ENCODE results near the gene CCNG1. TPM values are rescaled to one million over a fixed set of nuclear protein-coding genes. Genes with fewer than 3 reads are reported as not detected.
"Not testable (repeated sequence)": the region's sequence is repeated elsewhere in the genome, so short reads cannot be mapped to it uniquely, and the experiment has no call there.

Gene CCNG1
- total RNA-seq, 1 donor from 2014 or later = 173 TPM

- DNase-seq (ENCODE audit: low read depth) = no peak
- no peaks in the 10 kb centered on the region for H3K27me3 ChIP-seq (ENCODE audit: control insufficient read depth, insufficient read depth, low read length)
- FAIRE-seq = no peak
- H3K4me3 ChIP-seq (ENCODE audit: low read depth, low read length) = no peak overlapping the region
- H3K36me3 ChIP-seq (ENCODE audit: control insufficient read depth, insufficient read depth, low read length) = peaks cover 9% of the 10 kb centered on the region
- TF ChIP-seq CTCF (IDR thresholded peaks at IDR 0.05; ENCODE audit: insufficient read depth, low read length, severe bottlenecking) = no peak
These were observed 8.0 kb downstream of the CCNG1 start for GRCh38 chr5:163445345-163445744.

GRCh38 chr5:163447191-163447590, 9.8 kb downstream of the CCNG1 start:
- Histone ChIP-seq H3K4me3 (ENCODE audit: low read depth, low read length) (no peak overlapping the region), H3K27me3 (ENCODE audit: control insufficient read depth, insufficient read depth, low read length) (no peaks in the 10 kb centered on the region), H3K36me3 (ENCODE audit: control insufficient read depth, insufficient read depth, low read length) (peaks cover 6% of the 10 kb centered on the region)
- FAIRE-seq (no peak), DNase-seq (ENCODE audit: low read depth) (no peak)
- no peak for TF ChIP-seq CTCF (IDR thresholded peaks at IDR 0.05; ENCODE audit: insufficient read depth, low read length, severe bottlenecking)

DNA sequence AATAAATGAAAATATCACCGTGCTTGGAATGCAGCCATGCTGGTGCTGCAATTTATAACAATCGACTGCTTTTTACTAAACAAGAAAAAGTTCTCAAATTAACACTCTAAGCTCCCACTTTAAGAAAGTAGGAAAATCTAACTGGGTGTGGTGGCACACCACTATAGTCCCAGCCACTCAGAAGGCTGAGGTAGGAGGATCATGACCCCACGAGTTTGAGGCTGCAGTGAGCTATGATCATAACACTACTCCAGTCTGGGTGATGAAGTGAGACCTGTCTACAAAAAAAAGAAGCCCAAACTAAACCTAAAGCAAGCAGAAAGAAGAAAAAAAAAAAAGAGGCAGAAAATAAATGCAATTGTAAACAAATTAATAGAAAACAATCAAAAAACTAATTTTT, 10.5 kb downstream of the CCNG1 start:
- no peak for DNase-seq (ENCODE audit: low read depth)
- no peak for FAIRE-seq
- Histone ChIP-seq H3K36me3 (ENCODE audit: control insufficient read depth, insufficient read depth, low read length) (peaks cover 6% of the 10 kb centered on the region), H3K4me3 (ENCODE audit: low read depth, low read length) (no peak overlapping the region), H3K27me3 (ENCODE audit: control insufficient read depth, insufficient read depth, low read length) (no peaks in the 10 kb centered on the region)
- TF ChIP-seq CTCF (IDR thresholded peaks at IDR 0.05; ENCODE audit: insufficient read depth, low read length, severe bottlenecking) = no peak

GRCh38 chr5:163448491-163448890, 11.1 kb downstream of the CCNG1 start:
- no peak overlapping the region for H3K4me3 ChIP-seq (ENCODE audit: low read depth, low read length)
- H3K27me3 ChIP-seq (ENCODE audit: control insufficient read depth, insufficient read depth, low read length) = no peaks in the 10 kb centered on the region
- FAIRE-seq (no peak), DNase-seq (ENCODE audit: low read depth) (no peak)
- TF ChIP-seq CTCF (IDR thresholded peaks at IDR 0.05; ENCODE audit: insufficient read depth, low read length, severe bottlenecking) = no peak
- peaks cover 6% of the 10 kb centered on the region for H3K36me3 ChIP-seq (ENCODE audit: control insufficient read depth, insufficient read depth, low read length)

GRCh38 chr5:163451489-163451888, 14.1 kb downstream of the CCNG1 start:
- no peaks in the 10 kb centered on the region for H3K27me3 ChIP-seq (ENCODE audit: control insufficient read depth, insufficient read depth, low read length)
- FAIRE-seq (no peak), DNase-seq (ENCODE audit: low read depth) (no peak)
- H3K36me3 ChIP-seq (ENCODE audit: control insufficient read depth, insufficient read depth, low read length) = peaks cover 6% of the 10 kb centered on the region
- no peak for TF ChIP-seq CTCF (IDR thresholded peaks at IDR 0.05; ENCODE audit: insufficient read depth, low read length, severe bottlenecking)
- H3K4me3 ChIP-seq (ENCODE audit: low read depth, low read length) = no peak overlapping the region

DNA sequence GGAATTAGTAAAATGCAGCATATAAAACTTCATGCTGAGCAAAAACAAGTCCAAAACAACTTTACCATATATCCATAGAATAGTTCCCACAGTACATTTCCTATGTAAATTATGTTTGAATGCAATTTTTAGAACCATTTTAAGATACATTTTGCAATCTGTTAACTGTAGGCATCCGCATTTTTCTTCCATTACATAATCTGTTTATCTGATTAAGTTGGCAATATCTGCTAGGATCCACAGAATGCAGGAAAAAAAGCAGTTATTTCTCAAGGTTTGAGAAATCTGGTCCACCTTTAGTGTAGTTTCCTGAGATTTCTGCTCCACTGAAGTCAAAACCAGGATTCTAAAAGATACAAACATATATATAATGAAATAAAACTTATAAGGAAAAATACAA, 16.3 kb downstream of the CCNG1 start:
- FAIRE-seq (no peak), DNase-seq (ENCODE audit: low read depth) (no peak)
- no peaks in the 10 kb centered on the region for H3K27me3 ChIP-seq (ENCODE audit: control insufficient read depth, insufficient read depth, low read length)
- TF ChIP-seq CTCF (IDR thresholded peaks at IDR 0.05; ENCODE audit: insufficient read depth, low read length, severe bottlenecking) = no peak
- H3K4me3 ChIP-seq (ENCODE audit: low read depth, low read length) = no peak overlapping the region
- peaks cover 1% of the 10 kb centered on the region for H3K36me3 ChIP-seq (ENCODE audit: control insufficient read depth, insufficient read depth, low read length)

- H3K36me3 ChIP-seq (ENCODE audit: control insufficient read depth, insufficient read depth, low read length); FAIRE-seq: not testable (repeated sequence)
These were observed 18.0 kb downstream of the CCNG1 start for GRCh38 chr5:163455406-163455805.

More at GRCh38 chr5:163455406-163455805, 18.0 kb downstream of the CCNG1 start:
- not testable (repeated sequence) for H3K4me3 ChIP-seq (ENCODE audit: low read depth, low read length); DNase-seq (ENCODE audit: low read depth); H3K27me3 ChIP-seq (ENCODE audit: control insufficient read depth, insufficient read depth, low read length)

Measured in bronchial epithelial cell (primary cell).